BJ (cell line): ENCODE data around the gene SNX5. TPM values are rescaled to one million over a fixed set of nuclear protein-coding genes. Genes with fewer than 3 reads are reported as not detected.

Experiments used
- CTCF ChIA-PET: fragments of 350-600 bp; formaldehyde crosslinking; extraction: SDS; loops from one replicate; lab custom pipeline; 2021; ENCODE audit warnings: antibody characterized with exemption, inconsistent platforms; lab: Yijun Ruan, JAX
- POLR2A ChIA-PET: fragments of 300-600 bp; sonication (Branson Sonifier 250); formaldehyde crosslinking; extraction: SDS; loops from one replicate; lab custom pipeline; 2021; ENCODE audit warnings: antibody characterized with exemption; lab: Charles Lee
- DNase-seq: peaks from one replicate; pipeline ENCODE4 v3.0.0-alpha.2; 2011; ENCODE audit warnings: low read depth
- H3K27me3 ChIP-seq: 2 replicates; pipeline ENCODE4 v1.6.0; 2011; ENCODE audit warnings: low read length; ENCODE audit not compliant: control insufficient read depth, insufficient read depth
- H3K36me3 ChIP-seq: 2 replicates; pipeline ENCODE4 v1.5.1; 2011; ENCODE audit warnings: low read length; ENCODE audit not compliant: control insufficient read depth, insufficient read depth
- H3K4me3 ChIP-seq: 2 replicates; pipeline ENCODE4 v1.5.1; 2011; ENCODE audit warnings: low read depth, mild to moderate bottlenecking, control low read depth, low read length
- CTCF ChIP-seq: IDR thresholded peaks from 2 replicates; pipeline ENCODE4 v1.5.1; 2011; ENCODE audit warnings: low read depth, mild to moderate bottlenecking, control low read depth, inconsistent platforms, low read length, moderate library complexity; ENCODE audit not compliant: insufficient read depth
- polyA plus RNA-seq: library from polyadenylated mRNA; depleted of rRNA; stranded (reverse); fragments of >200 nt; gene quantifications from 2 replicates; pipeline ENCODE4 v1.2.3, GENCODE V29; 2011

SNX5 gene
- polyA plus RNA-seq, 1 experiment: 52.7 TPM

GRCh38 chr20:17939622-17940223 lies 28.9 kb downstream of the SNX5 start:
- DNase-seq: no peak
- CTCF ChIA-PET: interaction anchor here (0.5 to 4.9 kb wide), 26 partner anchors 10 to 436 kb away, joined by 3 to 39 read pairs (median 4); partner anchors contain the start of gene RRBP1
- POLR2A ChIA-PET: no interaction called here
- H3K4me3 ChIP-seq: no peak overlapping the region
- peaks cover 12% of the 10 kb centered on the region for H3K36me3 ChIP-seq
- H3K27me3 ChIP-seq: no peaks in the 10 kb centered on the region
- TF ChIP-seq CTCF: no peak

GRCh38 chr20:17938871-17939619 lies 29.5 kb downstream of the SNX5 start:
- no peaks in the 10 kb centered on the region for H3K27me3 ChIP-seq
- DNase-seq: no peak
- peaks cover 12% of the 10 kb centered on the region for H3K36me3 ChIP-seq
- no peak overlapping the region for H3K4me3 ChIP-seq
- ChIA-PET CTCF (interaction anchor here (0.5 to 4.9 kb wide), 33 partner anchors 9 to 435 kb away, joined by 3 to 39 read pairs (median 4); partner anchors contain the start of gene RRBP1), POLR2A (interaction anchor here (0.6 kb wide), 2 partner anchors 27 to 257 kb away, joined by 3 read pairs; no protein-coding TSS in a partner anchor)
- TF ChIP-seq CTCF: peak; percentile 97

DNA sequence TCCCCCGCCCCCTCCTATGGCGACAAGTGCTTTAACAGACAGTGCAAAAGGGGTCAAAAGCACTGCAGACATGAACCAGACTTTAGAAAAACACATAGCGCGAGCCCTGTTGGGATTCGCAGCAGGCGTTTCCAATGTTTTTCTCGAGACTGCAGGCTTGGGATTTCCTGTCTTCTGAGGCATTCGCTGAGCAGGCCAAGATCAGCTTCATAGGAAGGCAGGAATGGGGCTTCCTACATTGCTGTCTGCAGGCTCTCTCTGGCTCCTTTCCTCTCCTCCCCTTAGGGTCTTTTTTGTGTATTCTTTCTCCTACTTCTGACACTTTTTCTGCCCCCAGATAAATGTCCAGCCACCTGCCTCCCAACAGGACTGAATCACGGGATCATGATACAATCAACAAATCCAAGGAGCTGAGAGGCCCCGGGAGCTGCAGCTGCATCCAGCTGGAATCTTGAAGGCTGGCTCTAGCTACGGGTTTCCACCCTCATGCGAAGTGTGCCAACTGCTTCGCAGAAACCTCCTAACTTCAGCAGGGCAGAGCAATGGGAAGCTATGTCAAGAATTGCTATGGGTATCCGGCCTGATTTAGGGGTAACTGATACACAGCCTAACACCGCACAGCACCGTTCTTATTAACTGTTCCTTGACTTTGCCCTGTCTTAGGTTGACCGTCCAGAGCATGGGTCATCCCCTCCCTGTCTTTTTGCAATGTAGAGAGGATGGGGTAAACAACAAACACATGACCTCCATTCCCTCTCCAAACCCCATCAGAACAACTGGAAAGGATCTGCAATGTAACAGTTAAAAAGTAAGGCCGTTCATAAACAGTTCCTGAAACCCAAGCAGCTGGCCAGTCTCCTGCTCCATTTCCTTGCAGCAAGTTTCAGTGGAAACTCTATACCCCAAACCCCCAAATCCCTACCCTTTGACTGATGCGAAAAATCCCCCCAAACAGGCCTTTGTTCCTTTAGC lies 31.5 kb downstream of the SNX5 start:
- Histone ChIP-seq H3K36me3 (peaks cover 8% of the 10 kb centered on the region), H3K27me3 (no peaks in the 10 kb centered on the region), H3K4me3 (no peak overlapping the region)
- no peak for DNase-seq
- CTCF ChIA-PET: interaction anchor here (0.5 to 4.9 kb wide), 16 partner anchors 12 to 541 kb away, joined by 3 to 39 read pairs (median 4); partner anchors contain the start of gene RRBP1
- POLR2A ChIA-PET: interaction anchor here (0.6 to 0.8 kb wide), 3 partner anchors 26 to 49 kb away, joined by 3 to 4 read pairs (median 3); no protein-coding TSS in a partner anchor
- TF ChIP-seq CTCF: no peak

- H3K4me3 ChIP-seq: no peak overlapping the region
- peaks cover 5% of the 10 kb centered on the region for H3K36me3 ChIP-seq
- no peak for TF ChIP-seq CTCF
- no peaks in the 10 kb centered on the region for H3K27me3 ChIP-seq
- CTCF ChIA-PET: interaction anchor here (0.5 to 4.9 kb wide), 12 partner anchors 10 to 540 kb away, joined by 3 to 39 read pairs (median 4); partner anchors contain the start of gene RRBP1
- DNase-seq: no peak
- POLR2A ChIA-PET: no interaction called here
Observed at GRCh38 chr20:17936286-17936760, 32.3 kb downstream of the SNX5 start.
